Natural killer cell (primary cell): ENCODE results near the gene PORCN. TPM values are rescaled to one million over a fixed set of nuclear protein-coding genes. Genes with fewer than 3 reads are reported as not detected.

Source experiments
- ATAC-seq, 3 donors: fragments of 150-1000 bp in 2 of 3; fragments of 200-7000 bp in 1 of 3; cut with Tn5 transposase; 1 replicate in 1 of 3; 2 replicates in 2 of 3; pipeline ENCODE4 v1.10.0; 2021; ENCODE audit warnings: mild to moderate bottlenecking in 2 of 3, moderate library complexity in 2 of 3
- DNase-seq, 2 donors: peaks; one replicate each; pipeline versions ENCODE4 v3.0.0 to v3.0.0-alpha.2; 2013 to 2021; ENCODE audit warnings: mixed read lengths in 1 of 2
- H3K27ac ChIP-seq: one replicate; pipeline ENCODE4 v1.5.1; 2013; ENCODE audit warnings: mild to moderate bottlenecking, low read length
- H3K27me3 ChIP-seq: one replicate; pipeline ENCODE4 v1.6.1; 2013; ENCODE audit warnings: low read length; ENCODE audit not compliant: control insufficient read depth, insufficient read depth
- H3K36me3 ChIP-seq: one replicate; pipeline ENCODE4 v1.6.1; 2013; ENCODE audit warnings: low read length; ENCODE audit not compliant: control insufficient read depth, insufficient read depth
- H3K4me1 ChIP-seq: one replicate; pipeline ENCODE4 v1.6.1; 2013; ENCODE audit warnings: low read length; ENCODE audit not compliant: control insufficient read depth, insufficient read depth
- H3K4me3 ChIP-seq: one replicate; pipeline ENCODE4 v1.5.1; 2013; ENCODE audit warnings: low read length
- H3K9me3 ChIP-seq: one replicate; pipeline ENCODE4 v1.6.1; 2013; ENCODE audit warnings: low read length; ENCODE audit not compliant: control insufficient read depth, insufficient read depth
- H3K27ac Mint-ChIP-seq, 2 donors: one replicate each; pipeline ENCODE4 v1.8.0; 2022; ENCODE audit warnings: mild to moderate bottlenecking in 2 of 2, mixed read lengths in 2 of 2, moderate library complexity in 1 of 2
- H3K27me3 Mint-ChIP-seq, 2 donors: one replicate each; pipeline ENCODE4 v1.8.0; 2022; ENCODE audit warnings: low read depth in 2 of 2, mixed read lengths in 2 of 2
- H3K36me3 Mint-ChIP-seq: one replicate; pipeline ENCODE4 v1.8.0; 2022; ENCODE audit warnings: mixed read lengths
- H3K4me1 Mint-ChIP-seq, 2 donors: one replicate each; pipeline ENCODE4 v1.8.0; 2022; ENCODE audit warnings: mixed read lengths in 2 of 2
- H3K4me3 Mint-ChIP-seq: one replicate; pipeline ENCODE4 v1.8.0; 2022; ENCODE audit warnings: mild to moderate bottlenecking, moderate library complexity, mixed read lengths
- H3K9me3 Mint-ChIP-seq, 2 donors: one replicate each; pipeline ENCODE4 v1.8.0; 2022; ENCODE audit warnings: mixed read lengths in 2 of 2
- CTCF ChIP-seq: fragments of 200-600 bp; IDR thresholded peaks from one replicate; pipeline ENCODE4 v1.8.0; 2022; ENCODE audit warnings: antibody characterized with exemption
- WGBS: methylation state at CpG from one replicate; pipeline ENCODE4 v1.1.7; 2013; ENCODE audit warnings: missing lambda C conversion rate; ENCODE audit not compliant: insufficient coverage; 5-methylcytosine and 5-hydroxymethylcytosine counted together
- intact Hi-C: fragments of 100-400 bp; cut with micrococcal nuclease; formaldehyde crosslinking; loops from one replicate; pipeline ENCODE4 v1.14.2; 2022
- total RNA-seq, 4 donors: library from RNA; stranded (reverse); fragments of 120-200 nt in 1 of 4; gene quantifications; one replicate each; pipeline versions ENCODE4 v1.2.3 to v1.2.4, GENCODE V29; 2013 to 2022

The PORCN gene
- 10 to 100 TPM; 29.6 to 33.1 (median 31.1) TPM for total RNA-seq
- 9.6 TPM for total RNA-seq (2013)

GRCh38 chrX:48508400-48509244 lies at the start of gene PORCN:
TSS of gene PORCN (plus strand) at chrX:48508992. CDS start at chrX:48509821, 829 bp downstream.
- Mint-ChIP-seq H3K4me1 (peaks cover 7 to 31% of the 10 kb centered on the region in 2 donors), H3K36me3 (no peaks in the 10 kb centered on the region), H3K27ac (peak within 1 kb of the TSS; percentile 65 to 94), H3K9me3 (no peaks in the 10 kb centered on the region), H3K4me3 (peak within 1 kb of the TSS; percentile 90), H3K27me3 (no peaks in the 10 kb centered on the region)
- intact Hi-C loops, result no loop called here
- no peak for TF ChIP-seq CTCF
- no peaks in the 10 kb centered on the region for H3K9me3 ChIP-seq
- DNase-seq (peak; percentile 67 to 81), ATAC-seq (peak; percentile 94 to 96 (median 95))
- H3K36me3 ChIP-seq, result no peaks in the 10 kb centered on the region
- H3K4me3 ChIP-seq, result peak within 1 kb of the TSS; percentile 84
- WGBS, result under 1% methylated on average over 56 of the region's 65 CpGs
- peak within 1 kb of the TSS; percentile 88 for H3K27ac ChIP-seq
- no peaks in the 10 kb centered on the region for H3K27me3 ChIP-seq
- peaks cover 16% of the 10 kb centered on the region for H3K4me1 ChIP-seq

- DNase-seq, result no peak
- peaks cover 8% of the 10 kb centered on the region for H3K36me3 ChIP-seq
- peaks cover 7% of the 10 kb centered on the region in 2 donors for H3K4me1 Mint-ChIP-seq
- H3K27ac ChIP-seq, result no peak overlapping the region
- H3K27ac Mint-ChIP-seq, result peak overlapping the region in 1 of 2 donors; percentile 16
- no peak overlapping the region for H3K4me3 Mint-ChIP-seq
- H3K27me3 ChIP-seq, result no peaks in the 10 kb centered on the region
- H3K9me3 ChIP-seq, result no peaks in the 10 kb centered on the region
- H3K27me3 Mint-ChIP-seq, result no peaks in the 10 kb centered on the region
- no peak overlapping the region for H3K4me3 ChIP-seq
- intact Hi-C loops, result no loop called here
- H3K9me3 Mint-ChIP-seq, result no peaks in the 10 kb centered on the region
- no peaks in the 10 kb centered on the region for H3K36me3 Mint-ChIP-seq
- 97% methylated on average over 6 of the region's 6 CpGs for WGBS
- no peak for TF ChIP-seq CTCF
- no peaks in the 10 kb centered on the region for H3K4me1 ChIP-seq
- no peak for ATAC-seq
Measured at GRCh38 chrX:48459483-48459882, 49.3 kb upstream of the PORCN start.

- intact Hi-C loops, result no loop called here
Measured at GRCh38 chrX:48460031-48460430, 48.8 kb upstream of the PORCN start.

More at GRCh38 chrX:48460031-48460430, 48.8 kb upstream of the PORCN start:
- no peaks in the 10 kb centered on the region for H3K4me1 ChIP-seq
- no peak overlapping the region for H3K4me3 ChIP-seq
- ATAC-seq (no peak), DNase-seq (no peak)
- Mint-ChIP-seq H3K27me3 (no peaks in the 10 kb centered on the region), H3K27ac (peak overlapping the region in 1 of 2 donors; percentile 14), H3K4me1 (peaks cover 7 to 9% of the 10 kb centered on the region in 2 donors), H3K36me3 (no peaks in the 10 kb centered on the region), H3K9me3 (no peaks in the 10 kb centered on the region), H3K4me3 (no peak overlapping the region)
- no peaks in the 10 kb centered on the region for H3K9me3 ChIP-seq
- no peak overlapping the region for H3K27ac ChIP-seq
- TF ChIP-seq CTCF, result no peak
- H3K36me3 ChIP-seq, result peaks cover 8% of the 10 kb centered on the region
- WGBS, result 95% methylated on average over 3 of the region's 3 CpGs
- no peaks in the 10 kb centered on the region for H3K27me3 ChIP-seq
